GM18507 (cell line): ENCODE measurements around the gene SGSH.
"Not testable (repeated sequence)": the region's sequence is repeated elsewhere in the genome, so short reads cannot be mapped to it uniquely, and the experiment has no call there.

Source experiments
- DNase-seq: peaks from one replicate; pipeline ENCODE4 v3.0.0; 2011; ENCODE audit warnings: low read depth; ENCODE audit not compliant: insufficient read length; ENCODE audit errors: extremely low spot score
- FAIRE-seq: peaks from 2 replicates; lab custom pipeline; 2011; peaks lifted over from hg19 to GRCh38; lab: Jason Lieb, UNC

SGSH gene

GRCh38 chr17:80220054-80220735 is at the start of gene SGSH, which contains the start of gene SLC26A11:
Gene SGSH (minus strand): TSS chr17:80220333. CDS start chr17:80220313, 20 bp downstream.
Gene SLC26A11 (plus strand): TSS chr17:80220427. CDS start chr17:80221561, 1,134 bp downstream.
- DNase-seq = peak; percentile 69
- no peak for FAIRE-seq

- DNase-seq (no peak), FAIRE-seq (no peak)
These were observed 49.3 kb upstream of the SGSH start for GRCh38 chr17:80269405-80269807.

- FAIRE-seq (no peak), DNase-seq (no peak)
These were observed 48.3 kb upstream of the SGSH start for GRCh38 chr17:80268427-80268826.

GRCh38 chr17:80267391-80267790 is 47.3 kb upstream of the SGSH start:
- DNase-seq = no peak
- no peak for FAIRE-seq

GRCh38 chr17:80265205-80266068 is 45.3 kb upstream of the SGSH start:
- peak; percentile 97 for FAIRE-seq

GRCh38 chr17:80264205-80265075 is 44.3 kb upstream of the SGSH start:
- FAIRE-seq = peak; percentile 70
- no peak for DNase-seq

More at GRCh38 chr17:80265205-80266068, 45.3 kb upstream of the SGSH start:
- DNase-seq = peak; percentile 62

GRCh38 chr17:80263253-80264204 is 43.4 kb upstream of the SGSH start:
- FAIRE-seq (peak; percentile 97), DNase-seq (peak; percentile 66)

- DNase-seq (no peak), FAIRE-seq (no peak)
These were observed 42.7 kb upstream of the SGSH start for GRCh38 chr17:80262775-80263244.

GRCh38 chr17:80262291-80262690 is 42.2 kb upstream of the SGSH start:
- no peak for FAIRE-seq

GRCh38 chr17:80261895-80262279 is 41.8 kb upstream of the SGSH start:
- FAIRE-seq (no peak), DNase-seq (no peak)

More at GRCh38 chr17:80262291-80262690, 42.2 kb upstream of the SGSH start:
- no peak for DNase-seq

GRCh38 chr17:80261159-80261894 is 41.2 kb upstream of the SGSH start:
- no peak for DNase-seq

GRCh38 chr17:80260791-80261158 is 40.6 kb upstream of the SGSH start, which contains the start of gene RNF213:
Gene RNF213 (plus strand): TSS chr17:80260852. CDS start chr17:80263682, 2,830 bp downstream.
- FAIRE-seq (no peak), DNase-seq (no peak)

More at GRCh38 chr17:80261159-80261894, 41.2 kb upstream of the SGSH start:
- peak; percentile 38 for FAIRE-seq

GRCh38 chr17:80260069-80260535 is 40.0 kb upstream of the SGSH start:
- peak; percentile 61 for DNase-seq
- FAIRE-seq = no peak

- DNase-seq (no peak), FAIRE-seq (no peak)
These were observed 39.4 kb upstream of the SGSH start for GRCh38 chr17:80259457-80260068.

GRCh38 chr17:80258296-80258695 is 38.2 kb upstream of the SGSH start:
- DNase-seq, FAIRE-seq: not testable (repeated sequence)

- DNase-seq (no peak), FAIRE-seq (no peak)
These were observed 37.6 kb upstream of the SGSH start for GRCh38 chr17:80257716-80258213.

GRCh38 chr17:80256034-80256350 is 35.9 kb upstream of the SGSH start:
- FAIRE-seq (no peak), DNase-seq (no peak)
